ENCODE measurements around the gene SELENOO.

The SELENOO gene

DNA sequence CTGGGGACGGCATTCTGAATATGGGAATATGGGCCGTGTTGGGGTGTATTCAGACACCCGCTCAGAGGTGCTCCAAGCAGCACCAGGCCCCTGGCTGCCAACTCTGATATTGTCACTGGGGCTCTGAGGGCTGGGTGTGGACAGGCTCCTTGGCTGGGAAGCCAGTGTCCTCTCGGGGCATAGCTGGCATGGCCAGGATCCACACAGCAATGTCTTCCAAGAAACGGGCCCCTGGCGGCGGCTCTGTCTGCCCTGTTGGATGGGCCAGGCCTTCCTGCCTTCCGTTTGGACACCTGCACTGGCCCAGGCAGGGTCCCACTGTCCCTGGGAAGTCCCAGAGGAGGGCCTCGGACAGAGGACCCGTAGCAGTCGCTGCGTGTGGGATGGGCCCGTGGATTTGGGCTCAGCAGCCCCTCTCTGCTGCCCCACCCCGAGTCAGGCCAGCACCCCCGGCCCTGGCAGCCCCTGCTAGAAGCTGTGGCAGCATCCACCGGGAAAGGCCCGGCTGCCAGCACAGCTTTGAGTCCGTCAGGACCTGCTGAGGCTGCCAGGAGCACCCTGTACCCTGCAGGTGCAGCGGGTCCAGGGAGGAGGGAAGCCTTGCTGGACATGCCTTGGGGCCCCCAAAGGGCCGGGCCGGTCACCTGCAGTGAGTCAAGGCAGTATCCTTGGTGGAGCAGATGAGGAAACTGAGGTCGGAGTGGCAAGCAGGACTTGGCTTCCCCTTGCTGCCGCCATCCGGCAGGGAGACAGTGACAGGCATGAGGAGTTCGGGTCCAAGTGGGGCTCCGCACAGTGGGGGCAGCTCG is 26.2 kb upstream of the SELENOO start:
- H3K36me3 ChIP-seq (ENCODE audit: control insufficient read depth, low read depth, low read length) = no peaks in the 10 kb centered on the region
- no peaks in the 10 kb centered on the region for H3K4me1 ChIP-seq (ENCODE audit: control insufficient read depth, low read depth, low read length)
- H3K9ac ChIP-seq (ENCODE audit: low read length) = no peak overlapping the region
- H3K9me3 ChIP-seq (ENCODE audit: control insufficient read depth, low read depth, low read length) = no peaks in the 10 kb centered on the region
- no peak overlapping the region for H3K27ac ChIP-seq (ENCODE audit: low read length)
- H3K4me3 ChIP-seq (ENCODE audit: low read length) = no peak overlapping the region
- peaks cover 17% of the 10 kb centered on the region for H3K27me3 ChIP-seq (ENCODE audit: control insufficient read depth, insufficient read depth, low read length)

DNA sequence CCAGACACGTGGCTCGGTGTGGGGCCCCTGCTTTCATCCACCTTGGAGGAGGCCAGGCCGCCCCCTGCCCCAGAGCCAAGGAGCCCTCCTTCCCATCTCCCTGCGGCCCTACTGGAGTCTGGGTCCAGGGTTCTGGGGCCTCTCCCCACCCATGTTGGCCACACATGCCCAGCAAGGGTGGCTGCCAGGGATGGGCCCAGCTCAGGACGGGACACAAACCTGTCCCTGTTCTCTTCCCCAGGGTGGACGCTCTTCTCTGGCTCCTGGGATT is 25.7 kb upstream of the SELENOO start:
- no peaks in the 10 kb centered on the region for H3K4me1 ChIP-seq (ENCODE audit: control insufficient read depth, low read depth, low read length)
- no peak overlapping the region for H3K9ac ChIP-seq (ENCODE audit: low read length)
- H3K27me3 ChIP-seq (ENCODE audit: control insufficient read depth, insufficient read depth, low read length) = peaks cover 17% of the 10 kb centered on the region
- H3K36me3 ChIP-seq (ENCODE audit: control insufficient read depth, low read depth, low read length) = no peaks in the 10 kb centered on the region
- H3K9me3 ChIP-seq (ENCODE audit: control insufficient read depth, low read depth, low read length) = no peaks in the 10 kb centered on the region
- H3K4me3 ChIP-seq (ENCODE audit: low read length) = no peak overlapping the region
- no peak overlapping the region for H3K27ac ChIP-seq (ENCODE audit: low read length)

DNA sequence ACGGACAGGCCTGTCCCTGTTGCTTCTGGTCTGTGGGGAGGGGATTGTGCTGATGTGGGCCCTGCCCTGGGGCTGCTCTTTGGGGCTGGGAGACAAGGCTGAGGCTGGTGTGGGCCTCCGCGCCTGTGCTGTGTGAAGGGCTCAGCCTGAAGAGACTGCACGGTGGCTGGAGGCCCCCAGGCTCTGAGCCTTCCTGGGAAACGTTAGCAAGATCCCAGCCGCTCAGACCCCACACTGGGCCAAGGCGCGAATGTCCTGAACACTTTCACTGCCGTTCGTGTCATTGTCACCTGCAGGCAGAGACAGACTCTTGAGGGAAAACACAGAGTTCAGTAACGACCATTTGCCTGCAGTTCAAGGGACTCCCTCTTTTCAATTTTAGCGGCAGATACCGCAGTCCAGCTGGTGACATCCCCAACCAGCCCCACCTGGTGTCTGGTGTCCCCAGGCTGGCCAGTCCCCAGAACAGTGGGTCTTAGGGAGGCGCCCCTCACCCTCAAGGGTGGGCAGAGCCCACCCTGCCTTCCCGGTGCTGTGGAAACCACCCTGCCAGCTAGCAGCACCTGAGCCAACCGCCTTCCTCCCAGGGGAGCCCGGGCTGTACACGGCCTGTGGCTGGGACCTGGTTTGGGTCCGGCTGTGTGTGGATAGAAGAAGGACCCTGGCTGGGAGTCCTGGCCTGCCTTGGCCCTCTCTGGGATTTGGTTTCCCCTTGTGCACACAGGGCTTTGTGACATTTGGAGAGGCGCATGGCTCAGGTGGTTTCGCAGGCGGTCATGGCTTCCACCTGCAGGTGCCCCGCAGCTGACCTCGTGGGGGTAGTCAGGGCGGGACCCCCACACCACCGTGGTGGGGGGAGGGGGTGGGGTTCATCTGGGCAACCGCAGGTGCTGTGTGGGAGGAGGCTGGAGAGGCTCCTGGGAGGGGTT is 24.6 kb upstream of the SELENOO start:
- Histone ChIP-seq H3K4me1 (ENCODE audit: control insufficient read depth, low read depth, low read length) (no peaks in the 10 kb centered on the region), H3K4me3 (ENCODE audit: low read length) (no peak overlapping the region), H3K27me3 (ENCODE audit: control insufficient read depth, insufficient read depth, low read length) (peaks cover 12% of the 10 kb centered on the region), H3K9ac (ENCODE audit: low read length) (no peak overlapping the region), H3K36me3 (ENCODE audit: control insufficient read depth, low read depth, low read length) (no peaks in the 10 kb centered on the region), H3K9me3 (ENCODE audit: control insufficient read depth, low read depth, low read length) (no peaks in the 10 kb centered on the region), H3K27ac (ENCODE audit: low read length) (no peak overlapping the region)

DNA sequence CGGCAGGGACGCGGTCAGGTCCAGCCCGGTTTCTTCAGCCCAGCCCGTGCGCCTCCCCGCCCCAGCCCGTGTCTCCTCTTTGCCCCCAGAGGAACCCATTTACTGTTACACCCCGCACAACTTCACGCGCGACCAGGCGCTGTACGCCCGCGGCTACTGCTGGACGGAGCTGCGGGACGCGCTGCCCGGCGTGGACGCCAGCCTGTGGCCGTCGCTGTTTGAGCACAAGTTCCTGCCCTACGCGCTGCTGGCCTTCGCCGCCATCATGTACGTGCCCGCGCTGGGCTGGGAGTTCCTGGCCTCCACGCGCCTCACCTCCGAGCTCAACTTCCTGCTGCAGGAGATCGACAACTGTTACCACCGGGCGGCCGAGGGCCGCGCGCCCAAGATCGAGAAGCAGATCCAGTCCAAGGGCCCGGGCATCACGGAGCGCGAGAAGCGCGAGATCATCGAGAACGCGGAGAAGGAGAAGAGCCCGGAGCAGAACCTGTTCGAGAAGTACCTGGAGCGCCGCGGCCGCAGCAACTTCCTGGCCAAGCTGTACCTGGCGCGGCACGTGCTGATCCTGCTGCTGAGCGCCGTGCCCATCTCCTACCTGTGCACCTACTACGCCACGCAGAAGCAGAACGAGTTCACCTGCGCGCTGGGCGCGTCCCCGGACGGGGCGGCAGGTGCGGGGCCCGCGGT is 23.8 kb upstream of the SELENOO start:
- no peaks in the 10 kb centered on the region for H3K36me3 ChIP-seq (ENCODE audit: control insufficient read depth, low read depth, low read length)
- H3K4me3 ChIP-seq (ENCODE audit: low read length) = no peak overlapping the region
- H3K9me3 ChIP-seq (ENCODE audit: control insufficient read depth, low read depth, low read length) = no peaks in the 10 kb centered on the region
- no peaks in the 10 kb centered on the region for H3K4me1 ChIP-seq (ENCODE audit: control insufficient read depth, low read depth, low read length)
- H3K27me3 ChIP-seq (ENCODE audit: control insufficient read depth, insufficient read depth, low read length) = peaks cover 4% of the 10 kb centered on the region
- H3K27ac ChIP-seq (ENCODE audit: low read length) = no peak overlapping the region
- H3K9ac ChIP-seq (ENCODE audit: low read length) = no peak overlapping the region

DNA sequence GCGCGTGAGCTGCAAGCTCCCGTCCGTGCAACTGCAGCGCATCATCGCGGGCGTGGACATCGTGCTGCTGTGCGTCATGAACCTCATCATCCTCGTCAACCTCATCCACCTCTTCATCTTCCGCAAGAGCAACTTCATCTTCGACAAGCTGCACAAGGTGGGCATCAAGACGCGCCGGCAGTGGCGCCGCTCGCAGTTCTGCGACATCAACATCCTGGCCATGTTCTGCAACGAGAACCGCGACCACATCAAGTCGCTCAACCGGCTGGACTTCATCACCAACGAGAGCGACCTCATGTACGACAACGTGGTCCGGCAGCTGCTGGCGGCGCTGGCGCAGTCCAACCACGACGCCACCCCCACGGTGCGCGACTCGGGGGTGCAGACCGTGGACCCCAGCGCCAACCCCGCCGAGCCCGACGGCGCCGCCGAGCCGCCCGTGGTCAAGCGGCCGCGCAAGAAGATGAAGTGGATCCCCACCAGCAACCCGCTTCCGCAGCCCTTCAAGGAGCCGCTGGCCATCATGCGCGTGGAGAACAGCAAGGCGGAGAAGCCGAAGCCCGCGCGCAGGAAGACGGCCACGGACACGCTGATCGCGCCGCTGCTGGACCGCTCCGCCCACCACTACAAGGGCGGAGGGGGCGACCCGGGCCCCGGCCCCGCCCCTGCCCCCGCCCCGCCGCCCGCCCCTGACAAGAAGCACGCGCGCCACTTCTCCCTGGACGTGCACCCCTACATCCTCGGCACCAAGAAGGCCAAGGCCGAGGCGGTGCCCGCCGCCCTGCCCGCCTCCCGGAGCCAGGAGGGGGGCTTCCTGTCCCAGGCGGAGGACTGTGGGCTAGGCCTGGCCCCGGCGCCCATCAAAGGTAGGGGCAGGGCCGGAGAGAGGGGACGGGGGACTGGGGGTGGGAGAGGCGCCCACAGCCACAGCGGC is 23.0 kb upstream of the SELENOO start:
- Histone ChIP-seq H3K27me3 (ENCODE audit: control insufficient read depth, insufficient read depth, low read length) (no peaks in the 10 kb centered on the region), H3K4me1 (ENCODE audit: control insufficient read depth, low read depth, low read length) (no peaks in the 10 kb centered on the region), H3K9ac (ENCODE audit: low read length) (no peak overlapping the region), H3K4me3 (ENCODE audit: low read length) (no peak overlapping the region), H3K9me3 (ENCODE audit: control insufficient read depth, low read depth, low read length) (no peaks in the 10 kb centered on the region), H3K36me3 (ENCODE audit: control insufficient read depth, low read depth, low read length) (no peaks in the 10 kb centered on the region), H3K27ac (ENCODE audit: low read length) (no peak overlapping the region)

DNA sequence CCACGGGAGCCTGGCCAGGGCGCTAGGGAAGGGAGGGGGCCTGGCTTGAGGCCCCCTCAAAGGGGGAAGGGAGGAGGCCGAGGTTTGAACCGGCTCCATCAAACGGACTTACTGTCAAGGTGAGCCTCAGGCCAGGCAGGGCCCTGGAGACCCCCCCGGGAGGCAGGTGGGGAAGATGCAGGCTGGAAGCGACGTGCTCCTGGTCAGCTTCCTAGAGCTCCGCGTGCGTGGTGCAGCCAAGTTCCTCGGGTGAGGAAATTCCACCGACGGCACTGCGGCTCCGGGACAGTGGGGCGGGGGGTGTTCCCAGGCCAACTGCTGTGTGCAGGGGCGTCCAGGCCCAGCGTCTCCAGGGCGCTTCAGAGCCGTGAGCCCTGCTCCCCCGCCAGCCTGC is 22.3 kb upstream of the SELENOO start:
- no peak overlapping the region for H3K27ac ChIP-seq (ENCODE audit: low read length)
- no peaks in the 10 kb centered on the region for H3K36me3 ChIP-seq (ENCODE audit: control insufficient read depth, low read depth, low read length)
- no peaks in the 10 kb centered on the region for H3K9me3 ChIP-seq (ENCODE audit: control insufficient read depth, low read depth, low read length)
- no peak overlapping the region for H3K4me3 ChIP-seq (ENCODE audit: low read length)
- no peaks in the 10 kb centered on the region for H3K27me3 ChIP-seq (ENCODE audit: control insufficient read depth, insufficient read depth, low read length)
- no peaks in the 10 kb centered on the region for H3K4me1 ChIP-seq (ENCODE audit: control insufficient read depth, low read depth, low read length)
- no peak overlapping the region for H3K9ac ChIP-seq (ENCODE audit: low read length)

DNA sequence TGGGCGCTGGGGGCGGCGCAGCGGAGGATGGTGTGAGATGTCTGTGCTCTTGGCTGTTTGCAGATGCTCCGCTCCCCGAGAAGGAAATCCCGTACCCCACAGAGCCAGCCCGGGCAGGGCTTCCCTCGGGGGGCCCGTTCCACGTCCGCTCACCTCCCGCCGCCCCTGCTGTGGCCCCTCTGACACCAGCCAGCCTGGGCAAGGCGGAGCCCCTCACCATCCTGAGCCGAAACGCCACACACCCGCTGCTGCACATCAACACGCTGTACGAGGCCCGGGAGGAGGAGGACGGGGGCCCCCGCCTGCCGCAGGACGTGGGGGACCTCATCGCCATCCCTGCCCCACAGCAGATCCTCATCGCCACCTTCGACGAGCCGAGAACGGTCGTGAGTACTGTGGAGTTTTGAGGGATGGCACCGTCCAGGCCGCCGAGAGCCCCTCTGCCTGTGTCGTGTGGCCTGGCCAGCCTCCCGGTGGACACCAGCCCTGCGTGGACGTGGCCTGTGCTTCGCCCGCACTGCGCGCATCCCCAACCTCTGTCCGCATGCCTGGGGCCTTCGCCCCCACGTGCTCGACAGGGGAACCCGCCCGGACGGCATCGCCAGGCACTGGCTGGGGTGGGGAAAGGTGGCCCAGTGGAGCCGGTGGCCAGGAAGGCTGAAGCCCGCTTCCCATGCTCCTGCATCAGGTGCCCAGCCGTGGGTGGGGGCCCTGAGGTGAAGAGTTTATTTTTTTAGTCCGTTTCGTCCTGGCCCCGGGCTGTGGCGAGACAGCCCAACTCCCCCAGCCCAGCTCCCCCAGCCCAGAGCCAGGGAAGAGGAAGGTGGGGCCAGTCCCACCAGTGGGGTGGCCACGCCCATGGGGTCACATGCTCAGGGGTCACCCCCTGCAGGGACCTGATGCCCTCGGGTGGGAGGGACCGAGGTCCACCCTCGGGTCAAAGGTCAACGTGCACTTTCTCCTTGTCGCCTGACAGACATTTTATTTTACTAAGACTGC is 21.6 kb upstream of the SELENOO start:
- no peaks in the 10 kb centered on the region for H3K36me3 ChIP-seq (ENCODE audit: control insufficient read depth, low read depth, low read length)
- no peaks in the 10 kb centered on the region for H3K9me3 ChIP-seq (ENCODE audit: control insufficient read depth, low read depth, low read length)
- no peaks in the 10 kb centered on the region for H3K27me3 ChIP-seq (ENCODE audit: control insufficient read depth, insufficient read depth, low read length)
- H3K27ac ChIP-seq (ENCODE audit: low read length) = no peak overlapping the region
- H3K9ac ChIP-seq (ENCODE audit: low read length) = no peak overlapping the region
- H3K4me1 ChIP-seq (ENCODE audit: control insufficient read depth, low read depth, low read length) = no peaks in the 10 kb centered on the region
- no peak overlapping the region for H3K4me3 ChIP-seq (ENCODE audit: low read length)

DNA sequence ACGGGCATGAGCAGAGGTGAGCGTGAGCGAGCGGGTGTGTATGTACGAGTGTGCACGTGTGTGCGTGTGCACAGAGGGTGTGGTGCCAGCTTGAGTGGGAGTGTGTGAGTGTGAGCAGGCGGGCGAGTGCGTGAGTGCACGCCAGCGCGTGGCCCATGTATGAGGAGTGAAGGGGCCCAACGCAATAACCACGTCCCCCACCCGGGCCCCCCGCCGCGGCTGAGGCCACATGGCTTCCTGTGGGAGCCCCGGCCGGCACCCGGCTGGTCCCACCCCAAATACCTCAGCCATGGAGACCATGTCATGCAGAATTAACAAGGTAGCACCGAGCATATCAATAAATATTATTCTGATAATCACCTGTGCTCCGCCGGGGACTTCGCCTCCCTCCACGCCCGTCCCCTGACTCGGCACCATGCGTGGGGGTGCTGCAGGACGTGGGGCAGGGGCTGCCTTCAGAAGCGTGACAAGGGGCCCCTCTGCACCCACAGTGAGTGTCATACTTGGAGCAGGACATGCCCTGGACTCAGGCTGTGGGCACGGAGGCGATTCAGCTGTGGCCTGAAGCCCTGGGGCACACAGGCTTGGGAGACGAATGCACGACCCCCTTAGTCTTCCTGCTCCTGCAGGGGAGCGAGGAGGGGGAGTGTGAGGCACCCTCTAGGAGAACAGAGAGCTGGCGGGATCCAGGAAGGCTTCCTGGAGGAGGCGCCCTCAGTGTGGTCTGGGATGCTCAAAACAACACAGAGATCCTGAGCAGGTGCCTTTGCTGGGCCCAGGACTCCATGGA is 20.7 kb upstream of the SELENOO start:
- no peaks in the 10 kb centered on the region for H3K4me1 ChIP-seq (ENCODE audit: control insufficient read depth, low read depth, low read length)
- H3K9ac ChIP-seq (ENCODE audit: low read length) = no peak overlapping the region
- H3K36me3 ChIP-seq (ENCODE audit: control insufficient read depth, low read depth, low read length) = no peaks in the 10 kb centered on the region
- H3K27ac ChIP-seq (ENCODE audit: low read length) = no peak overlapping the region
- H3K9me3 ChIP-seq (ENCODE audit: control insufficient read depth, low read depth, low read length) = no peaks in the 10 kb centered on the region
- no peak overlapping the region for H3K4me3 ChIP-seq (ENCODE audit: low read length)
- H3K27me3 ChIP-seq (ENCODE audit: control insufficient read depth, insufficient read depth, low read length) = no peaks in the 10 kb centered on the region

DNA sequence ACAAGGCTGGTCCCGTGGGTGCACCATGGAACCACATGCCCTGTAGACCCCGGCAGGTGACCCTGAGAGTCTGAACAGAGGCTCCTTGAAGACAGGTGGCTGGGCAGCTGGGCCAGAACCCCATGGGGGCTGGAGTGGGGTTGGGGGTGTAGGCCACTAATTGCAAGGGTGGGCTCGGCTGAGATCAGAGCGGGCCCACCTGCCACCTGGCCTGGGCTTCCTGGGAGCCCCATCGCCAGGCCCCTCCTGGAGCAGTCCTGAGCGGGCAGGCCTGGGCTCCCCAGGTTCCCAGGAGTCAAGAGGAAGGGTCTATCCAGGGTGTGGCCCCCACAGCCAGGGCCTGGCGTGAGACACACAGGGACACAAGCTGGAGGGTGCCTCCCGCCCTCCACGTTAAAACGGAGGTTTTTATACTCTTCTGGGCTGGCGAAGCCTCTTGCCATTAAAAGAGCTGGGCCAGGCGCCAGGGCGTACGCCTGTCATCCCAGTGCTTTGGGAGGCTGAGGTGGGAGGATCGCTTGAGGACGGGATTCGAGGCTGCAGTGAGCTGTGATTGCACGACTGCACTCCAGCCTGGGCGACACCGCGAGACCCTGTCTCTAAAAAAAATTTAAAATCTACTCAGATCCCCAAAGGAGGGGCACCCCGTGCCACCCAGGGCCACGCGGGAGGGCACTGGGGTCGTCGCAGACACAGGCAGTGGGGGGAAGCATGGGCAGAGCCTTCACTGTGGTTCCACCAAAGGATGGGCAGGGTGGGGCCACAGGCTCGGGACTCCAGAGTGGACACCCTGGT is 19.9 kb upstream of the SELENOO start:
- no peak overlapping the region for H3K27ac ChIP-seq (ENCODE audit: low read length)
- no peaks in the 10 kb centered on the region for H3K36me3 ChIP-seq (ENCODE audit: control insufficient read depth, low read depth, low read length)
- no peaks in the 10 kb centered on the region for H3K4me1 ChIP-seq (ENCODE audit: control insufficient read depth, low read depth, low read length)

More for the DNA sequence above, 19.9 kb upstream of the SELENOO start:
- Histone ChIP-seq H3K4me3 (ENCODE audit: low read length) (no peak overlapping the region), H3K9ac (ENCODE audit: low read length) (no peak overlapping the region), H3K9me3 (ENCODE audit: control insufficient read depth, low read depth, low read length) (no peaks in the 10 kb centered on the region), H3K27me3 (ENCODE audit: control insufficient read depth, insufficient read depth, low read length) (no peaks in the 10 kb centered on the region)
